Measurements from ENCODE around the gene DNAH2. TPM values are rescaled to one million over a fixed set of nuclear protein-coding genes. Genes with fewer than 3 reads are reported as not detected.
A peak's percentile ranks its signal among the peaks of the same experiment; 100 is the strongest.

Gene DNAH2
- total and polyA plus RNA-seq, 2 of the 13 experiments (the other 11 are each of a cell fraction or from before 2014, with no cell fraction given), result not detected

- TF ChIP-seq ZNF646 (CRISPR knock-in tag; IDR thresholded peaks at IDR 0.05) (no peak), SMYD3 (CRISPR knock-in tag; IDR thresholded peaks at IDR 0.05) (no peak), MEIS1 (CRISPR knock-in tag; IDR thresholded peaks at IDR 0.05; ENCODE audit: borderline replicate concordance) (no peak), ZNF580 (CRISPR knock-in tag; IDR thresholded peaks at IDR 0.05; ENCODE audit: borderline replicate concordance, low read depth) (no peak), ZNF761 (CRISPR knock-in tag; conservative IDR thresholded peaks at IDR 0.05) (no peak), SRF (IDR thresholded peaks at IDR 0.05; ENCODE audit: low read depth, low read length) (peak; percentile 57; the same call in 1 of the 2 replicates), ZFP1 (CRISPR knock-in tag; IDR thresholded peaks at IDR 0.05) (no peak), ELF4 (CRISPR knock-in tag; IDR thresholded peaks at IDR 0.05; ENCODE audit: borderline replicate concordance) (peak; percentile 32; the same call in 1 of the 2 replicates), ZNF570 (CRISPR knock-in tag; IDR thresholded peaks at IDR 0.05; ENCODE audit: borderline replicate concordance) (no peak), ZNF263 (CRISPR knock-in tag; IDR thresholded peaks at IDR 0.05) (no peak), ZFP41 (CRISPR knock-in tag; IDR thresholded peaks at IDR 0.05; ENCODE audit: borderline replicate concordance) (peak; percentile 74; the same call in 1 of the 2 replicates), PLRG1 (conservative IDR thresholded peaks at IDR 0.05) (no peak), CBX2 (IDR thresholded peaks at IDR 0.05; ENCODE audit: low read depth, low read length) (no peak), CBX2 (CRISPR knock-in tag; IDR thresholded peaks at IDR 0.05; ENCODE audit: low read depth) (peak; percentile 26; the same call in 1 of the 2 replicates), ZNF607 (CRISPR knock-in tag; IDR thresholded peaks at IDR 0.05; ENCODE audit: borderline replicate concordance) (no peak), ZNF343 (CRISPR knock-in tag; IDR thresholded peaks at IDR 0.05) (no peak), THAP7 (CRISPR knock-in tag; IDR thresholded peaks at IDR 0.05) (no peak), NFE2L1 (CRISPR knock-in tag; IDR thresholded peaks at IDR 0.05; ENCODE audit: borderline replicate concordance) (no peak), FOXK2 (IDR thresholded peaks at IDR 0.05) (peak; percentile 76; the same call in 1 of the 2 replicates), MZF1 (CRISPR knock-in tag; IDR thresholded peaks at IDR 0.05; ENCODE audit: borderline replicate concordance) (peak; percentile 88; the same call in 1 of the 2 replicates), SIN3B (IDR thresholded peaks at IDR 0.05; ENCODE audit: low read length) (0 out of 2 replicates have a peak, but pooled peaks have one; percentile 12)
Measured at GRCh38 chr17:7857713-7858521, 140.4 kb downstream of the DNAH2 start, which contains the start of gene CYB5D1 (continued).
